HG03103 (cell line): ENCODE measurements around the gene IFNAR1.
"Not testable (repeated sequence)": the region's sequence is repeated elsewhere in the genome, so short reads cannot be mapped to it uniquely, and the experiment has no call there.

Experiments used
- ATAC-seq: cut with Tn5 transposase; IDR thresholded peaks from one replicate; pipeline ENCODE4 v1.9.1; 2021; ENCODE audit warnings: low read depth; ENCODE audit not compliant: unreplicated experiment

IFNAR1 gene

GRCh38 chr21:33339918-33340317 is 15.1 kb downstream of the IFNAR1 start:
- ATAC-seq, result no peak

GRCh38 chr21:33345751-33346238 is 21.0 kb downstream of the IFNAR1 start:
- no peak for ATAC-seq

- no peak for ATAC-seq
Observed at GRCh38 chr21:33348706-33349105, 23.9 kb downstream of the IFNAR1 start.

DNA sequence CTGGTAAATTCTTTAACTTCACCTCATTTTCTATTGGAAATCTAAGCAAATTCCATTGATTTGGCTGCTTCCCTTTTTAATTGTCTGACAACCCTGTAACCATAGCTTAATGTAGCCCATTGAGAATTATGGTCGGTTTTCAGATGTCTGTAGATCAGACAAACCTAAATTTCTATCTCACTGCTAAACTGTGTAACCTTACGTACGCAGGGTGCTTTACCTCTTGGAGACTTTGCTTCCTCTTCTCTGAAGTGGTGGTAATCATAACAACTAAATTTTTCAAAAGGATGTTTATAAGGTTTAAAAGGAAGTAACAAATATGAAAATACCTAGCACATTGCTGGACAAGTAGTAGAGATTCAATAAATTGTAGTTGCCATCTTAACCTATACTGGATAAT is 25.9 kb downstream of the IFNAR1 start:
- ATAC-seq, result no peak

DNA sequence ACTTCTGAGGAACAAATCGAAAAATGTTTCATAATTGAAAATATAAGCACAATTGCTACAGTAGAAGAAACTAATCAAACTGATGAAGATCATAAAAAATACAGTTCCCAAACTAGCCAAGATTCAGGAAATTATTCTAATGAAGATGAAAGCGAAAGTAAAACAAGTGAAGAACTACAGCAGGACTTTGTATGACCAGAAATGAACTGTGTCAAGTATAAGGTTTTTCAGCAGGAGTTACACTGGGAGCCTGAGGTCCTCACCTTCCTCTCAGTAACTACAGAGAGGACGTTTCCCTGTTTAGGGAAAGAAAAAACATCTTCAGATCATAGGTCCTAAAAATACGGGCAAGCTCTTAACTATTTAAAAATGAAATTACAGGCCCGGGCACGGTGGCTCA is 30.6 kb downstream of the IFNAR1 start:
- ATAC-seq, result no peak

- ATAC-seq, result no peak
Observed at GRCh38 chr21:33355996-33356395, 31.2 kb downstream of the IFNAR1 start.

GRCh38 chr21:33357177-33357576 is 32.4 kb downstream of the IFNAR1 start:
- ATAC-seq, result no peak

DNA sequence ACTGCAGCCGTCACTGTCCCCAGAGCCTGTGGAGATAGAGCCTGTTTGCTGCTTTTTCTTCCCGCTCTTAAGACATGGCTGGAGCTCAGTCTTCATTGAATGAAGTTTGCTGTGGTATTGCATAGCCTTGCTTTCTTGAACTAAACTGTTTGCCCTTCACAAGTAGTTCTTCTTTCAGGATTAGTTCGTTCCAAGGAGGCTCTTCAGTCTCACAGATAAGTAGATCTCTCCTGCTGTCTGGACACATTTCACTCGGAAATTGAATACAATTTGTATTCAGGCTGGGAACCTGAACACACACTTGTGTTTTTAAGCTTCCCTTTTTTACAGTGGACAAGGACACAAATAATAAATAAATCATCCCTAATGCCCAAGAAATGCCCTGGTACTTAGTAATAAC is 34.7 kb downstream of the IFNAR1 start:
- ATAC-seq, result no peak

- no peak for ATAC-seq
Observed at GRCh38 chr21:33360281-33360680, 35.5 kb downstream of the IFNAR1 start.

DNA sequence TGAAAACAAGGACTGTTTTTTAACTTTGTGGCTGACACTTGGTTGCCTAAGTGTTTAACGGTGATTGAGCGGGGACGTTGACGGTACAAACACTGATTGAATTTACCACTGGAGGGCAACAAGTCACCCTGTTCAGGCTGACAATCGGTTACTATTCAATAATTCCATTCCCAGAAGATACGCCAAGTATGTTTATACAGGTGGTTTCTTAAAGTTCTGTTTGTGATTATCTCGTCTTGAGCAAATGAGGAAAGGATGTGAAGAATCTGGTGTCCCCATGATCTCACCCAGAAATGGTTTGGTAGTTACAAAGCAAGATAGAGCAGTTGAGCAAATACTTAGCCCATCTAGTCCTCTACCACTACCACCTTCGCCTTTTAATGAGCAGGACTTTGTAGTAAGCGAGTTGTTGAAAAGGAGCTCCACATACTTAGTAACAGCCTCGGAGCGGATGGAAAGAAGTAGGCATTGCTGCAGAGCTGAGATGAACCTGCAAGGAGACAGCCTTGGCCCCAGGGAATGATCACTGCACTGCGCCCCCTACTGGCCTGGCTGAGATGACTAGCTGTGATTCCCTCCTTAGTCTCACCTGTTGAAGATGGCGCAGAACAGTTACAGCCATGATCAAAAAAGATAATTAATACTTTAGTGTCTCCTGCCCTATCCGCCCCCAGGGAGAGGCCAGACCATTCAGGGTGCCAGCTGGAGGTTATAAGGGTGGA is 36.3 kb downstream of the IFNAR1 start:
- peak; percentile 81 for ATAC-seq

- ATAC-seq, result no peak
Observed at GRCh38 chr21:33362044-33362555, 37.3 kb downstream of the IFNAR1 start.

DNA sequence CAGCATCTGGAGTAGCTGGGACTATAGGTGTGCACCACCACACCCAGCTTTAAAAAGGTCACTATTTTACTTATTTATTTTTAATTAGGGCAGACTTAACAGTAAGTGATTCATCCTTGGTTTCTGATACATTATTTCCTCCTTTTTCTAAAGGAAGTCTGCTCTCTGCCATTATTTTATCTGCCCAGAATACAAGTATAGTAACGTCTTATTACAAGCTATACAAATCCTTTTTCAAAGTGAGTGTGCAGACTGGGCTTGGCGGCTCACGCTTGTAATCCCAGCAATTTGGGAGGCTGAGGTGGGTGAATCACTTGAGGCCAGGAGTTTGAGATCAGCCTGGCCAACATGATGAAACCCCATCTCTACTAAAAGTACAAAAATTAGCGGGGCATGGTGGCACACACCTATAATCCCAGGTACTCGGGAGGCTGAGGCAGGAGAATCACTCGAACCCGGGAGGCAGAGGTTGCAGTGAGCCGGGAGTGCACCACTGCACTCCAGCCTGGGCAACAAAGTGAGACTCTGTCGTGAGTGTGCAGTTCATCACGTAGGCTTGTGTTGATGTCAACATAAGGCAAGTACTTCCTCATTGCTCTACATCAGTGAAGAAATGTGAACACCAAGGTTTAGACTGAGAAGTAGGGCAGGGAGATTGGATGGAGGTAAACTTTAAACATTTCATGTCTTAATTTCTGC is 39.3 kb downstream of the IFNAR1 start:
- ATAC-seq, result not testable (repeated sequence)

DNA sequence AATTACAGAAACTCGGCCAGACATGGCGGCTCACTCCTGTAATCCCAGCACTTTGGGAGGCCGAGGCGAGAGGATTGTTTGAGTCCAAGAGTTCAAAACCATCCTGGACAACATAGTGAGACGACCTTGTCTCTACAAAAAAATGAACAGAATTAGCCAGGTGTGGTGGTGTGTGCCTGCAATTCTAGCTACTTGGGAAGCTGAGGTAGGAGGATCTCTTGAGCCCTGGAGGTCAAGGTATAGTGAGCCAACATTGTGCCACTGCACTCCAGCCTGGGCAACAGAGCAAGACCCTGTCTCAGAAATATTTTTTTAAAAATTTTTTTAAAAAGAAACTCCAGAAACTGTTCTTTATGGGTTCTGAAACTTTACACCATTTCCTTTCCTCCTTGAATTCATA is 40.1 kb downstream of the IFNAR1 start:
- ATAC-seq, result no peak

DNA sequence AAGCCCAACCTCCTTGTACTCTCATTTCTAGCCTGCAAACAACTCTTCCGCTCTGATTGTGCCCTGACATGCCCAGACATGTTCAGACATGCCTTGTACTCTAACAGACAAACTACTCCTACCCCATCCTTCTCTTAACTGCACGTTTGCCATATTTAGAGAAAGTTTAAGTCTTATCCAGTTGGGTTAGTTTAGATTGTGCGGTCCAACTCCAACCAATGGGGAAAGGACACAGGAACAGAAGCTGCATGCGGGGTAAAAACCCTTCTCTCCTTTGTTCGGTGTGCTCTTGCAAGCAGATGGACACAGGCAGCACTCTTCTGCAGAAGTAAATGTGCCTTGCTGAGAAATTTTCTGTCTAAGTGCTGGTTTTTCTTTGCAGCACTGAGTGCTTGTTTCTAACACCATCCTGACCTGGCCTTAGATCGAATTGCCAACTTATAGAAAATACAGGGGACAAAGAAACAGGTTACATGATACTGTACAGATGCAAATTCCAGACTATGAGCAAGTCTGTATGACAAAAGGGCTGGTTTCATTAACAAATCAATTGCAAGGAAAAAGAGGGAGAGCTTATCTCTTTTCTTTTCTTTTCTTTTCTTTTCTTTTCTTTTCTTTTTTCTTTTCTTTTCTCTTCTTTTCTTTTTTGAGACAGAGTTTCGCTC is 42.7 kb downstream of the IFNAR1 start:
- no peak for ATAC-seq

DNA sequence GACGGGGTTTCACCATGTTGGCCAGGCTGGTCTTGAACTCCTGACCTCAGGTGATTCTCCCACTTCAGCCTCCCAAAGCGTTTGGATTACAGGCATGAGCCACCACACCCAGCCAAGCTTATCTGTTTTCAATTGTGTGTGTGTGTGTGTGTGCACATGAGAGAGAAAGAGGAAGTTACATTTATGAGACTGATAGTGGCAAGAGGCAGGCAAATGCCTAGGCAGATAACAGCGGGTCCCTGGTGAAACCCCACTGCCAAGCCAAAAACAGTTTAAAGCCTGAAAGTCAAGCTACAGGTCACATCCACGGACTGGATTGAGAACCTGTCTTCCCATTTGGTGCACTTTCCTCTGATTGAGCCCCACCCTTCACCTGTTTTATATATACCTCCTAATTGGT is 43.4 kb downstream of the IFNAR1 start:
- no peak for ATAC-seq

- ATAC-seq, result no peak
Observed at GRCh38 chr21:33368576-33368975, 43.8 kb downstream of the IFNAR1 start.

DNA sequence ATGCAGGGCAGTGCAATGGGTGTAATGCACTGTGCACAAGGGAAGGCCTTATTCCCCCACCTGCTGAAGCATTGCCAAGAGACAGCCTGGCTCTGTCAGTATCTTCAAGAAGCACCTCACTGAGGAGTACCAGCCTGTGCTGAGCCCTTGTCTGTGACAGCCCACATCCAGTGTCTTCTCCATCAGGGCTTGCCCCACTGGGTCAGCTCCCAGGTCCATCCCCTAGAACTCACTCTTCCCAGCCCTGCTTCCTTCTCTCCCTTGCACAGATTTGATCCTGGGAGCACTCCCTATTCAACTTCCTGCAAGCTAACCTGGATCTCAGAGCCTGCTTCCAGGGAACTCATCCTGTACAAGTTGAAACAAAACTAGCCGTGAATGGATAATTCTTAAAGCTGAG is 44.8 kb downstream of the IFNAR1 start:
- ATAC-seq, result no peak

GRCh38 chr21:33370305-33370704 is 45.5 kb downstream of the IFNAR1 start:
- no peak for ATAC-seq

DNA sequence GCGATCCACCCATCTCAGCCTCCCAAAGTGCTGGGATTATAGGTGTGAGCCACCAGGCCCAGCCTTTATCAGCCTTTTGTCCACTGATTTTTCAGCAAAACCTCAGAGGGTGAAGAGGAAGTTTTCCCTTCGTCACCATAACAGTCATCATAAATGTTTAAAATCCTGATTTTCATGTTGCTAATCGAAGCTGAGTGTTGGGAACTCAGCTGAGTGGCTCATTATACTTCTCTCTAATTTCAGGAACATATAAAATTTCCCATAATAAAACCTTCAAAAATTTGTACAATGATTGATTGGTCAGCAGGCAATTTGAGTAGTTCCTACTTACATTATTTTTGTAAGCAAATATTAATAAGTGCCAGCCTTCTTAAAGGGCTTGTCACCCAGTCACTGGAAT is 46.6 kb downstream of the IFNAR1 start:
- ATAC-seq, result no peak

- no peak for ATAC-seq
Observed at GRCh38 chr21:33372582-33372981, 47.8 kb downstream of the IFNAR1 start.

GRCh38 chr21:33373451-33373850 is 48.7 kb downstream of the IFNAR1 start:
- ATAC-seq, result no peak
